Activated CD8-positive, alpha-beta memory T cell treated with anti-CD3 and anti-CD28 coated beads, Interleukin-2, amount 50 U/mL, for 4 hours (primary cell): Measurements from ENCODE around the gene SEPSECS.
"Not testable (repeated sequence)": the region's sequence is repeated elsewhere in the genome, so short reads cannot be mapped to it uniquely, and the experiment has no call there.

Source experiments
- DNase-seq: peaks from one replicate; pipeline ENCODE4 v3.0.0-alpha.2; 2020

Gene SEPSECS

DNA sequence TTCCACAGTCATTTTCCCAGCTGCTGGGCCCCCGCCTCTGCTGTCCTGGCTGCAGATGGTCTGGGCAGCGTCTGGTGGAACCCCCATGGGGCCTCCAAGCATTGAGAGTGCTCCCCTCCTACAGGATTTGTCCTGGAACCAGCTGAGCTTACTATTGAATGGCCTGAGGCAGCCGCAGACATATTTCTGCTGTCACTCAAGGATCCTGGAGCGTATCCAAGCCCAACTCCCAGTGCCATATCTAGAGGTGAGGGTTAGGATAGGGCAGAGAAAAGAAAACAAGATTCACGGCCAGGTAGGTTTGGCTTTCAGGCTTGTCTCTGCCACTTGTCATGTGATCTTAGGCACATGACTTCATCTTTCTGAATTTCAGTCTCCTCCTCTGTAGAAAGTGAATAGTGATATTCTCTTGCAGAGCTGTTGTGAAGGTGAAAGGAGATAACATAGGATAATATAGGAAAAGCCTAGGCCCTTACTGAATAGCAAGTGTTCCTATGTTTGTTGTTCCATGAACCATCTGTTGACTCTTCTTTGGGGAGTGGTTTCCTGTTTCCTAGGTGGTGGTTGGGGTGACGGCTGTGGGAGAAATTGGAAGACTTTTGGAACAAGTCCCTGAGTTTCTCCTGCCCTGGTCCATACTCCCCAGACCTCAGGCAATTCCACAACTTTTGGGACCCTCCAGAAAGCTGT is 52.3 kb downstream of the SEPSECS start:
- no peak for DNase-seq

DNA sequence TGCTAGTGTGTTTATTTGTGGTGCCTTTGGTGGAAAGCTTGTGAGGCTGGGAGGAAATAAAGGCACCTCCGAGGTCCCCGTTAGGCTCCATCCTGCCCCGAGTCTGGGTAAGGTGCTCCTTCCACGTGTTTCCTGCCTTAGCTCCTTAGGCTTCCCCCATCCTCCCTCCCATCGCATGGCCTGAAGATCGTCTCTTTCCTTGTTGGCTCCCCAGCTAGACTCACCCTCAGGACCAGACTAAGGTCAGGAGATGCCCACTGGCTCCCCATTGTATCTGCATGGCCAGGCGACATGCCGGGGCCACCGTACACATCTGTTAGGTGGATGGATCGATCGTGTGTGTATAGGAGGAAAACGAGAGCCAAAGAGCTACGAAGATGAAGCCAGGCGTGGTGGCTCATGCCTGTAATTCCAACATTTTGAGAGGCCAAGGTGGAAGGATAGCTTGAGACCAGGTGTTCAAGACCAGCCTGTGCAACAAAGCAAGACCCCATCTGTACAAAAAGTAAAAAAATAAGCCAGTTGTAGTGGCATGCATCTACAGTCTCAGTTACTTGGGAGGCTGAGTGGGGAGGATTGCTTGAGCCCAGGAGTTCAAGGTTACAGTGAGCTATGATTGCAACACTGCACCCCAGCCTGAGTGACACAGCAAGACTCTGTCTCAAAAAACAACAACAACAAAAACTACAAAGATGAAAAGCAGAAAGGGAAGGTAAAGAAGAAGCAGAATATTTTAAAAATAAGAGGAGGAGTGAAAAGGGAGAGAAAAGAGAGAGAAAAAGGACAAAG is 53.7 kb downstream of the SEPSECS start:
- no peak for DNase-seq

DNA sequence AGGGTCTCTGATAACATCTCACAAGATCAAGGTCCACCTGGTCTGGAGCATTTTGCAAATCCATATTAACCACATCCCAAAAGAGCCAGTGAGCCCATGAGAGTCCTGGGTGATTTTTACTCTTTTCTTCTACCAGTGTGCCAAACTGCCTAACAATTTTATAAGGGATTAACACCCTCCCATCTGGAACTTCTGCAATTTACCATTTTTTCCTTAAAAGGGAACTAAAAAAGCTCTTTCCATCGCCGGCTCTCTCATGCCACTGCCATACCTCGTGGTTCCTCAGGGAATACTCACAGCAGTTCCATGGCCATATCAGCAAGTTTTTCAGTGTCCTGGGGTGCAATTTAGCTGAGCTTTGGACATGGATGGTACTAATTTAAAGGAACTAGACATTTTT is 55.7 kb downstream of the SEPSECS start:
- DNase-seq = no peak

DNA sequence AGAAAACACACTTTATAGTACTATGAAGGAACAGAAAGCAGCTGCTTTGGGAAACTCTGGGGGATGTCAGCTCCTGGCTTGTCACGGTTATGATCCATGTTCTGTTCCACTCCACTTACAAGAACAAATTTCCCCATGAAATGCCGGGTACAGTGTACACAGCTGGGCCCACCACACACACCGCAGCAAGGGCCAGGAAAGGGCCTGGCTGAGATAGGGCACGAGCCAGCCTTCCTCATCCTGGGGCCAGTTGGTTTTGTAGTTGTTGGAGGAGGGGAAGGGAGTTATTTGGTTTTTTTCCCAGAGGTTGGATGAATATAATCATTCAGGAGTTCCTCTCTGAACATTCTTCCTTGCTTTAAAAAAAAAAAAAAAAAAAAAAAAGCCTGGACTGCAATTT is 56.8 kb downstream of the SEPSECS start:
- no peak for DNase-seq

GRCh38 chr4:25101836-25102235 is 58.4 kb downstream of the SEPSECS start:
- DNase-seq = no peak

DNA sequence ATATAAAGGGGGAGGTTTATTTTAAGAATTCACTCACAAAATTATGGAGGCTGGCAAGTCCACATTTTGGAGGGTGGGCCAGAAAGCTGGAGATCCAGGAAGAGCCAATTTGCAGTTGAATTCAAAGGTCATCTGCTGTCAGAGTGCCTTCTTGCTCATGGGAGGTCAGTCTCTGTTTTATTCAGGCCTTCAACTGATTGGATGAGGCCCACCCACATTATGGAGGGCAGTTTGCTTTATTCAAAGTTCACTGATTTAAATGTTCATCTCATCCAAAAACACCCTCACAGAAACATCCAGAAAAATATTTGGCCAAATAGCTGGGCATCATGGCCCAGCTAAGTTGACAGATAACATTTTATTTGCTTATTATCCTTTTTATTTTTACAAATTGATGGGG is 59.5 kb downstream of the SEPSECS start:
- DNase-seq = no peak

- no peak for DNase-seq
Observed at GRCh38 chr4:25100021-25100555, 60.2 kb downstream of the SEPSECS start.

- DNase-seq = no peak
Observed at GRCh38 chr4:25098964-25099891, 61.0 kb downstream of the SEPSECS start.

- DNase-seq = no peak
Observed at GRCh38 chr4:25096981-25097443, 63.2 kb downstream of the SEPSECS start.

GRCh38 chr4:25096251-25096980 is 63.8 kb downstream of the SEPSECS start:
- DNase-seq = no peak

DNA sequence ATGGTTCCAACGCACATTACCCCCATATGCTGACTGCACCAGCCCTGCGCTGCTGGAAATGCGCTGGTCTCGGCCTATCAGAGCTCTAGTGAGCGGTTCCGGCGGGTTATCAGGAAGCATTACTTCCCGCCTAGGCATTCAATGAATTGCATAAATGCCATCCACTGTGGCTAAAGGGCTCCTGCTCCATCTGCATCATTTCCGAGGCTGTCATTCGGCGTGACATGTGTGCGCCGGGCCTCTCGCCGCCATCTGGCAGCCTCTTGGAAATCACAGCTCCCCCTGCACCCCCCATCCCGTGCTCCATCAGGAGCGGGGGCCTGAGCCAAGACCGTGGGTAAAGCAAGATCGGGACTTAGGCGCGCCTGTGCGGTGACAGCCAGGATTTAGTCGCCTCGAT is 64.4 kb downstream of the SEPSECS start:
- DNase-seq = no peak

- no peak for DNase-seq
Observed at GRCh38 chr4:25092139-25092538, 68.1 kb downstream of the SEPSECS start.

DNA sequence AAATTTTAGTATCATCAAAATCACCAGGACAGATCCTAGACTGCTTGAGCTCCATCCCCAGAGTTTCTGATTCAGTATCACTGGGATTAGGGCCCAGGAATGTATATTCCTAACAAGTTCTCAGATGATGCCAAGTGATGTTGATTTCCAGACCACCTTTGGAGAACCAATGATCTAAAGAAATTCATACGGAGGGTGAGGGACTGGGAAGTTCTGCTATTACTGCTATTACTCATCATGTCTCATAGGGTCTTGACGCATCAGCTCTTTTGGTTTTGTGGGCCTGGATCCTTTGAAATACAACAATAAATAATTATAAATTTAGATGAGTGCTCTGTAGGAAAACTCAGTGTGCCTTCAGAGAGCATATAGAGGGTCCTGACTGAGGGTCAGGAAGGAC is 69.7 kb downstream of the SEPSECS start:
- DNase-seq = no peak

DNA sequence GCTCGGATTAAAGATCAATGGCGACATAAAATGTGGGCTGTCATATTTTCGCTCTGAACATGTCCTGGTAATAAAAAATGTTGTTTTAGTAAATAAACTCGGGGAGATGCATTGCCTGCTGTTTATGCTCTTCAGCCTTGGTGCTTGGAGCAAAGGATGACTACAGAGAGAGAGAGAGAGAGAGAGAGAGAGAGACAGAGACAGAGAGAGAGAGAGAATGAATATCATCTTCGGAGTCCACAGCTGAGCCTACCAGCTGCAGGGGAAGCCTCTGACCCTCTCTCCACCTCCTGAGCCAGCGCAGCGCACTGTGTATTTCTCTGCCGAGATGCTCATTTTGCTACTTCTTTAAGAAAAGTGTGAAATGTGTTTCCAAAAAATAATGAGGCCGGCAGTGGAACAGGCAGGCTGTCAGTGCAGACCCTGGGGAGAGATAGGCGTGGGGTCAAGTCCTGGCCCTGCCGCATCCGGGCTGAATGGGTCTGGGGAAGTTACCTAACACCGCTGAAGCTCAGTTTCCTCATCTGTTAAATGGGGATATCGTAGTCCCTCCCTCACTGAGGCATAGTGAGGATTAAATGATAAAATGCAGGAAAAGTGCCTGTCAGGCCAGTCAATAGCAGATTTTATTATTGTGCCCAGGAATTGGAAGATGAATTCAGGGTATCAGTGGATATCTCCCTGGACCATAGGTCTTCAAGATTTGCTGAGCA is 71.0 kb downstream of the SEPSECS start:
- DNase-seq = no peak

GRCh38 chr4:25088093-25088952 is 71.9 kb downstream of the SEPSECS start:
- no peak for DNase-seq

GRCh38 chr4:25085671-25086070 is 74.6 kb downstream of the SEPSECS start:
- DNase-seq = no peak

GRCh38 chr4:25083441-25083840 is 76.8 kb downstream of the SEPSECS start:
- DNase-seq = not testable (repeated sequence)

DNA sequence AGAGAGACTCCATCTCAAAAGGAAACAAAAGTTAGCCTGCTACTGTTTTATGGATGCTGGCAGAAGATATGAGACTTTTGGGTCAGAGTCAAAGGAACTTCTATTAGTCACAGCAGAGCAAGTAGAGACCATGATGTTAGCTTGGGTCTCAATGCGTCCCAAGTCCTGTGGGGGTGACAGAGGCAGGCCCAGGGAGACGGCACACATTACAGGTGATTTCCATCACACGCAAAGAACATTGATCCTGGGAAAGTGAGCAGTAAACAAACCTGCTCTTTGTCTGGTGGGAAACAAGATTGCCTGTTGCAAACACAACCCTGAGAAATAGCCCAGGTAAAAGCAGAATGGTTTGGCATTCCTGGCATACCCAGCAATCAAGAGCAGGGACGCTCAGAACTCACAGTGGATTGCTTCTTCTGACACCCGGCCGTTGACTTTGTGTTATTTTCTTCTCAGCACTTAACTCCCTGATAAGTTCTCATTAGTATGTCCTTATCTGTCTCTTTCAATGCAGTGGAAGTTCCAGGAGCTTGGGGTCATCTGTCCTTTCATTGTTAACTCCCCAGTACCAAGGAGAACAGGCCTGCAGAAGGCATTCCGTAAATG is 78.3 kb downstream of the SEPSECS start:
- no peak for DNase-seq

DNA sequence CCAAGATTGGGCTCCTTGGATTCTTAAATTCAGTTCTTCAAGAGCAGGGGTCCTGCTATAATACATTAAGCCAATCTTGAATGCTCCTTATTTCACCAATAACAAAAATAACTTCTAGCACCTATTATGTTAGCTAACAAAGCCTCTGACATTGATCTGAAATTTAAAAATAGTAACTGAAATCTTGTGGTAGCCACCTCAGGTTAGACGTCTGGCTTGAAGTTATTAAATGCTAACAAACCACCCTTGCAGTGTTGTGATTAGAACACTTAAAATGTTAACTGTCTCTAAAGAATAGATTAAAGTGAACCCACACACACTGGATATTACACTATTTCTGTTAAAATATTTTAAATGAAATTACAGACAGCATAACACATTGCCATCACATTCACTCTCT is 79.7 kb downstream of the SEPSECS start:
- DNase-seq = no peak

DNA sequence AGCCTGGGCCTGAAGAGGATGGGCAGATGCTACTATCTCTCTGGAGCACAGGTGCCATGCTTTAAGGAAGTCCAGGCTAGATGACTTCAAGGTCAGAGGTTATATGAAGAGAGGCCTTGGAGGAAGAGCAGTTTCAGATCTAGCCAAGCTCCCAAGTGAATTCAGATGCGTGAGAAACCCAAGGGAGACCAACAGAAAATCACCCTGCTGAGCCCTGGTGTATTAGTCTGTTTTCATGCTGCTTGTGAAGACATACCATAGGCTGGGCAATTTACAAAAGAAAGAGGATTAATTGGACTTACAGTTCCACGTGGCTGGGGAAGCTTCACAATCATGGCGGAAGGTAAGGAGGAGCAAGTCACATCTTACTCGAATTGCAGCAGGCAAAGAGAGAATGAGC is 81.7 kb downstream of the SEPSECS start:
- no peak for DNase-seq
